Occipital lobe (tissue), 2 donors: ENCODE data around the gene ATG4C. TPM values are rescaled to one million over a fixed set of nuclear protein-coding genes. Genes with fewer than 3 reads are reported as not detected.
"Not testable (repeated sequence)": the region's sequence is repeated elsewhere in the genome, so short reads cannot be mapped to it uniquely, and the experiment has no call there.

Source experiments
- DNase-seq: peaks from one replicate; lab custom pipeline; 2025; lab: John Stamatoyannopoulos, UW
- total RNA-seq: library from RNA; depleted of rRNA; stranded (reverse); fragments of >200 nt; gene quantifications from one replicate; pipeline ENCODE4 v1.2.3, GENCODE V29; 2014

ATG4C gene, protein sequence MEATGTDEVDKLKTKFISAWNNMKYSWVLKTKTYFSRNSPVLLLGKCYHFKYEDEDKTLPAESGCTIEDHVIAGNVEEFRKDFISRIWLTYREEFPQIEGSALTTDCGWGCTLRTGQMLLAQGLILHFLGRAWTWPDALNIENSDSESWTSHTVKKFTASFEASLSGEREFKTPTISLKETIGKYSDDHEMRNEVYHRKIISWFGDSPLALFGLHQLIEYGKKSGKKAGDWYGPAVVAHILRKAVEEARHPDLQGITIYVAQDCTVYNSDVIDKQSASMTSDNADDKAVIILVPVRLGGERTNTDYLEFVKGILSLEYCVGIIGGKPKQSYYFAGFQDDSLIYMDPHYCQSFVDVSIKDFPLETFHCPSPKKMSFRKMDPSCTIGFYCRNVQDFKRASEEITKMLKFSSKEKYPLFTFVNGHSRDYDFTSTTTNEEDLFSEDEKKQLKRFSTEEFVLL
- total RNA-seq = 35.7 TPM

DNA sequence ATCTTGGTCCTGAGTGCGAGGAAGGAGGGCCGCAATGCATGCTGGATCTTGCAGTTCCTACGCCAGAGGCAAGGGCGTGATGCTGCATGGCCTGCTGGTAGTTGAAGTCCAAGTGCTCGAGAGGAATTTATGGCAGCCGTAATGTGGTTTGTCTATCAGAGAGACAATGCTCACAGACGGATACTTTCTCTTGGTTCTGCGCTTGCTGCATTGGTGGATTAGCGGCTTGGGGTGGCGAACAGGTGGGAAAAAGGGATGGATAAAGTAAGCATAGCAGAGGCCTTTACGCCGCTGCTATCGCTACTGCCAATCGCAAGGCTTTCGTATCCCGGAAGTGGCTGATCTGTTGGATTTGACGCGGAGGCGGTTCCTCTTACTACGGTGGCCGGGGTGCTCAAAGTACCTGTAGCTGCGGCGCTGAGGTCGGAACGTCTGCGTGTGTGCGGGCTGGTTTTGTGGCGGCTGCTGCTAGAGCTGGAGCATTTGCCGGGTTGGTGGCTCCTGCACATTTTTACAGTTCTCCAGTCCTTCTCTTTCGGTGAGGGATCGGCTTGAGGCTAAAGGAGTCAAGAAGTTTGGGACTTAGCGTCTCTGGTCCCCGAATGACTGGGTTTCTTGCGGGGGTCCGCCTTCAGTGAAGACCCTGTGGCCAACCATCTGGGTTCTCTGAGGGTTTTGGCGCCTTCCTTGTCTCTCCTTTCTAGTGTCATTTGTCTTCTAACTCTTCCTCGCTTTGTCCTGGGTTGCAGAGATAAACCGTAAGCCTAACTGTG is at the start of gene ATG4C:
Gene ATG4C (plus strand): TSS at position 397 of the 773 bp plus-strand sequence. CDS start 19,655 bp downstream, outside the sequence.
- peak; percentile 97 for DNase-seq

DNA sequence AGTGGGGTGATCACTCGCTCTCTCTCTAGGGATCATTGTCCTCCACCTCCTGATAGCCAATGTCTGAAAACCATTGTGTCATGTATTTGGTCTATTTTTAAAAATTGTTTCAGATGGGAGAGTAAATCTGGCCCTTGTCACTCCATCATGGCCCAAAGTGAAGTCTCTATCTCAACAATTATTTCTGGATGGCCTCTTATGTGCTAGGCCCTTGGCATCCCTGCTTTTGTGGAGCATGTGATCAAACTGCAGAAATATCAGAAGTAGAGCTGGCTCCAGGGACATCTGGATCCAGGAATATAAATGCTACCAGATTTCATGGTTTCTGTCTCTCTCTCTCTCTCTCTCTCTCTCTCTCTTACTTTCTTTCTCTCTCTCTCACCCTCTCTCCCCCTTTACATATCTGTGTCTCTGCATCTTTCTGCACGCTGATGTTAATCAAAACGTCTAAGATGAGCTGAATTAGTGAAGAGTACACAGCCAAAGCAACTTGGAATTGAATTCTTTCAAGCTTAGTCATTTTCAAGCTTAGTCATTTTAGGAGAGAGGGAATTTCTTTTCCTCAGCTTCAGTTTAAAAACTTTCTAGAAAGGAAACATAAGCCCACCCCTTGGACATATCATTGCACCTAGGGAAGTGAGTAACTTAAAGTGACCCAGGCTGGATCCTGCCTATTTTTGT is 48.3 kb upstream of the ATG4C start:
- no peak for DNase-seq

DNA sequence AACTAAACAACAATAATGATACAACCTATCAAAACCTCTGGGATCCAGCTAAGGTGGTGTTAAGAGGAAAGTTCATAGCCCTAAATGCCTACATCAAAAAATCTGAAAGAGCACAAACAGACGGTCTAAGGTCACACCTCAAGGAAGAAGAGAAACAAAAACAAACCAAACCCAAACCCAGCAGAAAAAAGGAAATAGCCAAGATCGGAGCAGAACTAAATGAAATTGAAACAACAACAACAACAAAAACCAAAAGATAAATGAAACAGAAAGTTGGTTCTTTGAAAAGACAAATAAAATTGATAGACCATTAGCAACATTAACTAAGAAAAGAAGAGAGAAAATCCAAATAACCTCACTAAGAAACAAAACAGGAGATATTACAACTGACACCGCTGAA is 43.2 kb upstream of the ATG4C start:
- DNase-seq = not testable (repeated sequence)

DNA sequence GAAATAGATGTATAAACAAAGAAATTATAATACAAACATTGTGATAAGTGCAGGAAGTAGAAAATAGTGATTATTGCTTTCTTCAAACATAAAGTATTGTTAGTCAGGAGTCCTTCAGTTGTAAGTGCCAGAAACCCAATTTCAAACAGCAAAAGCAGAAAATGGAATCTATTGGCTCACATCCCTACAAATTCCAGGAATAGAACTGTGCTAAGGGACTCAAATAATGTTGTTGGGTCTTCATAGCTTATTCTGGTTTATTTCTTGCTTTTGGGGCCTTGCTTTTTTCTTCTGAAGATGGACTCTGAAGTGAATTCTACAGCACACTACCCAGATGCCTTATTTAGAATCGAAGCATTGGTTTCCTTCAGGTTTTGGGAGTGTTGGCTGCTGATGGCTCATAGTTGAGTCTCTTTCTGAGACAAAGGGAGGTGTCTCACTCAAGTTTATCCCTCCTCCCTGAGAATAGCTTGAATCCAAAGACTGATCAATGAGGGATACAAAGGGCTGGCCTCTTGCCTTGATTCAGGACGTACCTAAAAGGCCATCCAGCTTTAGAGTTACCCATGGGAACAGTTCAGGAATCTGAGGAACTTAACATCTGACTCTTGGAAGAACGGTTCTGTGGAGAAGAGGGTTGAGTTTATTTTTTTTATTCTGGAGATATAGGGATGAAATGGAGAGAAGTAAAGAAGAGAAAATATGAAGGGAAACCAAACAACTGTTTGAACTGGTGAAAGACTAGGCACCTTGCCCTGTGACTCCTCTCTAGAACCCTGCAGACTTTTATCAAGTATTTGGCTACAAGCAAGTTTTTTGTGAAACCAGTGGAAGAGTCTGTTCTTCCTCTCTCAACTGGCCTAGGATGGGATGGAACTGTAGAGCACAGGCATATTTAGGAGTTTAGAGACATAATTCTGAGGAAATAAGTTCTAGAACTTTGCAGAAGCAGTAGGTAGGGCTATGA is 39.0 kb upstream of the ATG4C start:
- DNase-seq = no peak

DNA sequence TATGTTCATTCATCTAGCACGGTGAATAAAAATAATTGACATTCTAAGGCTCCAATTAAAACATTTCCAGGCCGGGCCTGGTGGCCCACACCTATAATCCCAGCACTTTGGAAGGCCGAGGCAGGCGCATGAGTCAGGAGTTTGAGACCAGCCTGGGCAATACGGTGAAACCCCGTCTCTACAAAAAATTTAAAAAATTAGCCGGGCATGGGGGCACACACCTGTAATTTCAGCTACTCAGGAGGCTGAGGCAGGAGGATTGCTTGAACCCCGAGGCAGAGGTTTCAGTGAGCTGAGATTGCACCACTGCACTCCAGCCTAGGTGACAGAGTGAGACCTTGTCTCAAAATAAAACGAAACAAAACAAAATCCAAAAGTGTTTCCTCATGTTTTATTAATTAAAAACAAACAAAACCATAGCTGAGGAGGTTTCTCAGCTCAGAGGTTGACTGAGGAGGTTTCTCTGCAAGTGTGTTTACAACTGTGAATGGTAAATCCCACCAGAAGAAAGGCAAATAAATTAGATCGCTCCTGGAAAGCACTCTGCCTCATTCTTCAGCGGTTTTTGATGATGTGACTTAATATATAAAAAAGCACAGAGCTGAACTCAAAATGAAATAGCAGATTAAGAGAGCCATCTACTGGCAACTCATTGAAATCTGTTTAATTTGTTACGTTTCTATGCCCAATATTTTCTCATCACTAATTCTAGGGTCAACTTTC is 37.7 kb upstream of the ATG4C start:
- DNase-seq = no peak

DNA sequence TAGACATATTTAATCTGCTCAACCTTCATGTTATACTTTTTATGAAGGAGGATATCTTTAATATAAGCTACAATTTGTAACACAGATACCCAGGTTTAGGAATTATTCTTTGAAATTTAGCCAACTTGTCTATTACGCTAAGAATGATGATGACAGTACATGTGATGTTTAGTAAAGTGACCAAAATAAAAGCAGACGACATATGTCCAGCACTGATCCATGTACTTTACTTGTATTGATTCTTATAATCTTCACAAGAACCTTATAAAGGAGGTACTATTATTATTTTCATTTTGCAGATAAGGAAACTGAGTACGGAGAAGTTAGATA is 37.2 kb upstream of the ATG4C start:
- DNase-seq = no peak

DNA sequence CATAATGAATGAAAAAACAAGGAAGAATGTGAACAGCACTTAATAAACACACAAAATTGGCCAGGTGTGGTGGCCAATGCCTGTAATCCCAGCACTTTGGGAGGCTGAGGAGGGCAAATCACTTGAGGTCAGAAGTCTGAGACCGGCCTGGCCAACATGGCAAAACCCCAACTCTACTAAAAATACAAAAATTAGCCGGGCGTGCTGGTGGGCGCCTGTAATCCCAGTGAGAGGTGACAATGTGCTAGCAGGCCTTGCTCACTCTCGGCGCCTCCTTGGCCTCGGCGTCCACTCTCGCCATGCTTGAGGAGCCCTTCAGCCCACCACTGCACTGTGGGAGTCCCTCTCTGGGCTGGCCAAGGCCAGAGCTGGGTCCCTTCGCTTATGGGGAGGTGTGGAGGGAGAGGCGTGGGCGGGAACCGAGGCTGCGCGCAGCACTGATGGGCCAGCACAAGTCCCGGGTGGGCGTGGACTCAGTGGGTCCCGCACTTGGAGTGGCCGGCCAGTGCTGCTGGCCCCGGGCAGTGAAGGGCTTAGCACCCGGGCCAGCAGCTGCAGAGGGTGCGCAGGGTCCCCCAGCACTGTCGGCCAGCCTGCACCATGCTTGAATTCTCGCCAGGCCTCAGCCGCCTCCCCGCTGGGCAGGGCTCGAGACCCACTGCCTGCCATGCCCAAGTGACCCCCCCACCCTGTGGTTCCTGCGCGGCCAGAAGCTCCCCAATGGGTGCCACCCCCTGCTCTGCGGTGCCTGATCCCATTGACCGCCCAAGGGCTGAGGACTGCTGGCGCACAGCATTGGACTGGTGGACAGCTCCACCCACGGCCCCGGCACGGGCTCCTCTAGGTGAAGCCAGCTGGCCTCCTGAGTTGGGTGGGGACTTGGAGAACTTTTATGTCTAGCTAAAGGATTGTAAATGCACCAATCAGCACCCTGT is 30.6 kb upstream of the ATG4C start:
- DNase-seq = no peak

DNA sequence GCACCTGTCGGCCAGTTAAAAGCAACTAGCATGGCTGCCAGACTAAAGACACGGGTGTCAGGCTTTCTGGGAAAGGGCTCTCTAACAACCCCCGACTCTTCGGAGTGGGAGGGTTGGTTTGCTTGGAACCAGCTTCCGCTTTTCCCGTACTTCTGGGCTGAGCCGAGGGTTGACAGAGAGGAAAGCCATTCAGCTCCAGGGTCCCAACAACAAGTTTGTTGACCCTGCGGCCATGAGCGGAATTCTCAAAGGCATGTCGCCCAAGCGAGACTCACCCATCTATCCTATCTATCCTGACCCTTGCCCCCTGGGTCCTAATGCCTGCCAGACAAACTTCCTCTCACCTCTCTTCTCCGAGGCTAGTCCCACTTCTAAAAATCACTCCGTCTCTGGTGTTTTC is 29.0 kb upstream of the ATG4C start:
- DNase-seq = not testable (repeated sequence)

DNA sequence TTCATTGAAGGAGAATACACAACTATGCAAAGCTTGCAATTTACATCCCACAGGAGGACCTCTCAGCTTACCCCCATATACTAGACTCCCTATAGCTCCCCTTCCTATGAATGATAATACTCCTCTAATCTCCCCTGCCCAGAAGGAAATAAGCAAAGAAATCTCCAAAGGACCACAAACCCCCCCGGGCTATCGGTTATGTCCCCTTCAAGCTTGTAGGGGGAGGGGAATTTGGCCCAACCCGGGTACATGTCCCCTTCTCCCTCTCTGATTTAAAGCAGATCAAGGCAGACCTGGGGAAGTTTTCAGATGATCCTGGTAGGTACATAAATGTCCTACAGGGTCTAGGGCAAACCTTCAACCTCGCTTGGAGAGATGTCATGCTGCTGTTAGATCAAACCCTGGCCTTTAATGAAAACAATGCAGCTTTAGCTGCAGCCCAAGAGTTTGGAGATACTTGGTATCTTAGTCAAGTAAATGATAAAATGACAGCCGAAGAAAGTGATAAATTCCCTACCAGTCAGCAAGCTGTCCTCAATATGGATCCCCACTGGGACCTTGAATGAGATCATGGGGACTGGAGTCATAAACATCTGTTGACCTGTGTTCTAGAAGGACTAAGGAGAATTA is 27.6 kb upstream of the ATG4C start:
- not testable (repeated sequence) for DNase-seq

DNA sequence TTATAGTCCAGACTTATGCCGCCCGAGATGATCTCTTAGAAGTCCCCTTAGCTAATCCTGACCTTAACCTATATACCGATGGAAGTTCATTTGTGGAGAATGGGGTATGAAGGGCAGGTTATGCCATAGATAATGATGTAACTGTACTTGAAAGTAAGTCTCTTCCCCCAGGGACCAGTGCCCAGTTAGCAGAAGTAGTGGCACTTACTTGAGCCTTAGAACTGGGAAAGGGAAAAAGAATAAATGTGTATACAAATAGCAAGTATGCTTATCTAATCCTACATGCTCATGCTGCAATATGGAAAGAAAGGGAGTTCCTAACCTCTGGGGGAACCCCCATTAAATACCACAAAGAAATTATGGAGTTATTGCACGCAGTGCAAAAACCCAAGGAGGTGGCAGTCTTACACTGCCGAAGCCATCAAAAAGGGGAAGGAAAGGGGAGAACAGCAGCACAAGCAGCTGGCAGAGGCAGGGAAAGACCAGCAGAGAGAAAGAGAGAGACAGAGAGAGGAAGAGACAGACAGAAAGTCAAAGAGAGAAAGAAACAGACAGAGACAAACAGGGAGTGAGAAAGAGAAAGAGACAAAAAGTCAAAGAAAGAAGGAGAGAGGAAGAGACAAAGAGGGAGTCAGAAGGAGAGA is 24.6 kb upstream of the ATG4C start:
- DNase-seq = not testable (repeated sequence)

DNA sequence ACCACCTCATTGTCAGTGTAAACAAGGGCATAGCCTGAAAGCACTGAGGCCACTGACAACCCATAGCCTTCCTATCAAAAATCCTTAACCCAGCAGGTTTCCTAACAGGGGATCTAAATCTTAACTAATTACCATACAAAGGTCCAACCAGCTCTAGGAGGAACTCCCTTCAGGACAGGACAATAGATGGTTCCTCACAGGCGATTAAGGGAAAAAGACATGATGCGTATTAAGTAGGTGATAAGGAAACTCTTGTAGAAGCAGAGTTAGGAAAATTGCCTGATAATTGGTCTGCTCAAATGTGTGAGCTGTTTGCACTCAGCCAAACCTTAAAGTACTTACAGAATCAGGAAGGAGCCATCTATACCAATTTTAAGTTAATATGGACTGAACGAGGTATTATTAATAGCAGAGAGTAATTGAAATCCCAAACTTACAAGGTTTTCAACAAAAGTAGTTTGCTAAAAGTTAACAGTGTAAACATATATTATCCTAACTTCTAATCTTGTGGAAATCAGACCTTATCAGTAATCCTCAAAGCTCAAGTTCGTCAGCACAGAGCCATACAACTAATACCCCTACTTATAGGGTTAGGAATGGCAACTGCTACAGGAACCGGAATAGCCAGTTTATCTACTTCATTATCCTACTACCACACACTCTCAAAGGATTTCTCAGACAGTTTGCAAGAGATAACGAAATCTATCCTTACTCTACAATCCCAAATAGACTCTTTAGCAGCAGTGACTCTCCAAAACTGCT is 23.7 kb upstream of the ATG4C start:
- not testable (repeated sequence) for DNase-seq

DNA sequence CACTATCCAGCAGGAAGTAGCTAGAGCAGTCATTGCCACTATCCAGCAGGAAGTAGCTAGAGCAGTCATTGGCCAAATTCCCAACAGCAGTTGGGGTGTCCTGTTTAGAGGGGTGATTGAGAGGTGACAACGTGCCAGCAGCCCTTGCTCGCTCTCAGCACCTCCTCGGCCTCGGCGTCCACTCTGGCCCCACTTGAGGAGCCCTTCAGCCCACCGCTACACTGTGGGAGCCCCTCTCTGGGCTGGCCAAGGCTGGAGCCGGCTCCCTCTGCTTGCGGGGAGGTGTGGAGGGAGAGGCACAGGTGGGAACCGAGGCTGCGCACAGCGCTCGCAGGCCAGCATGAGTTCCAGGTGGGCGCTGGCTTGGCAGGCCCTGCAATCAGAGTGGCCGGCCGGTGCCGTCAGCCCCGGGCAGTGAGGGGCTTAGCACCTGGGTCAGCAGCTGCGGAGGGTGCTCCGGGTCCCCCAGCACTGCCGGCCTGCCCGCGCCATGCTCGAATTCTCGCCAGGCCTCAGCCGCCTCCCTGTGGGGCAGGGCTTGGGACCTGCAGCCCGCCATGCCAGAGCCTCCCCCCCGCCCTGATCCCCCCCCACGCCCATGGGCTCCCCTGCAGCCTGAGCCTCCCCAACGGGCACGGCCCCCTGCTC is 22.6 kb upstream of the ATG4C start:
- DNase-seq = not testable (repeated sequence)

DNA sequence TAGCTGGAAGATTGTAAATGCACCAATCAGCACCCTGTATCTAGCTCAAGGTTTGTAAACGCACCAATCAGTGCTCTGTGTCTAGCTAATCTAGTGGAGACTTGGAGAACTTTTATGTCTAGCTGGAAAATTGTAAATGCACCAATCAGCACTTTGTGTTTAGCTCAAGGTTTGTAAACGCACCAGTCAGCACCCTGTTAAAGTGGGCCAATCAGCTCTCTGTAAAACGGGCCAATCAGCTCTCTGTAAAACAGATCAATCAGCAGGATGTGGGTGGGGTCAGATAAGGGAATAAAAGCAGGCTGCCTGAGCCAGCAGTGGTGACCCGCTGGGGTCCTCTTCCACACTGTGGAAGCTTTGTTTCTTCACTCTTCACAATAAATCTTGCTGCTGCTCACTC is 21.9 kb upstream of the ATG4C start:
- not testable (repeated sequence) for DNase-seq

DNA sequence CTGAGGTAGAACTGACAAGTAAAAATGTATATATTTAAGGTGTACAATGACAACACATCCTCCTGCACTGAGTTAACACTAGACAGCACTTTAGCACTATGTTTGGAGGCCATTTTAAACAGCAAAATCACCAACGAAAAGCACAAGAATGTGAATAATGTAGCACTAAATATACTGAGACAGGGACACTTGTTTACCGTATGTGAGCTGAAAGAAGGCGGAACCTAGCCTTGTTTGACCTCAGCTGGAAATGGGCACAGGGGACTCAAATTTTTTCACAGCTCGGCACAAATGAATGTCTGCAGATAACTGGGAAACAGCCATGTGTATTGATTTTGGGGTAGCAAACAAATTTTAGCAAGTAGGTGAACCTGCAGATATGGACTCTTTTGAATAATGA is 18.0 kb upstream of the ATG4C start:
- no peak for DNase-seq

DNA sequence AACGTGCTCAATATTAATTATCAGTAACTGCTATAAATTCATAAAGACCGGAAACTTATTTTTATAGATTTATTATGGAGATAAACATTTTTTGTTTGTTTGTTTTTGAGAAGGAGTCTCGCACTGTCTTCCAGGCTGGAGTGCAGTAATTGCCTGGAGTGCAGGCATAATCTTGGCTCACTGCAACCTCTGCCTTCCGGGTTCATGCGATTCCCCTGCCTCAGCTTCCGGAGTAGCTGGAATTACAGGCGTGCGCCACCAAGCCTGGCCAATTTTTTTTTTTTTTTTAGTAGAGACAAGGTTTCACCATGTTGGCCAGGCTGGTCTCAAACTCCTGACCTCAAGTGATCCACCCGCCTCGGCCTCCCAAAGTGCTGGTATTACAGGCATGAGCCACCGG is 15.4 kb upstream of the ATG4C start:
- DNase-seq = not testable (repeated sequence)

DNA sequence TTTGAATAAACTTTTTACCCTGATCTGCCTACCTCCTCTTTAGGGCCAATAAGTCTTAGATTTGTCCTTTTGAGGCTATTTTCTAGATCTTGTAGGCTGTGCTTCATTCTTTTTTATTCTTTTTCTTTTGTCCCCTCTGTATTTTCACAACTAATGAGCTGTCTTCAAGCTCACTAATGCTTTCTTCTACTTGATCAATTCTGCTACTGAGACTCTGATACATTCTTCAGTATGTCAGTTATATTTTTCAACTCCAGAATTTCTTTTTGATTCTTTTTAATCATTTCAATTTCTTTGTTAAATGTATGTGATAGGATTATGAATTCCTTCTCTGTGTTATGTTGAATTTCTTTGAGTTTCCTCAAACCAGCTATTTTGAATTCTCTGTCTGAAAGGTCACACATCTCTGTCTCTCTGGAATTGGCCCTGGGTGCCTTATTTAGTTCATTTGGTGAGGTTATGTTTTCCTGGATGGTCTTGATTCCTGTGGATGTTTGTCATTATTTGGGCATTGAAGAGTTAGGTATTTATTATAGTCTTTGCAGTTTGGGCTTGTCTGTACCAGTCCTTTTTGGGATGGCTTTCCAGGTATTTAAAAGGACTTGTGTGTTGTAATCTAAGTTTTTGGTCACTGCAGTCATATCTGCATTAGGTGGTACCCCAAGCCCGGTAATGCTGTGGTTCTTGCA is 11.2 kb upstream of the ATG4C start:
- no peak for DNase-seq
